WI38 (cell line): ENCODE measurements around the gene ICE2.
"Not testable (repeated sequence)": the region's sequence is repeated elsewhere in the genome, so short reads cannot be mapped to it uniquely, and the experiment has no call there.

ENCODE experiments used
- H3K4me3 ChIP-seq: 2 replicates; pipeline ENCODE4 v1.5.1; 2011; ENCODE audit warnings: low read depth, mild to moderate bottlenecking, control low read depth, low read length
- CTCF ChIP-seq: IDR thresholded peaks from 2 replicates; pipeline ENCODE4 v1.5.1; 2012; ENCODE audit warnings: low read depth, mild to moderate bottlenecking, control low read depth, low read length

ICE2 gene

GRCh38 chr15:60407415-60407805 lies 71.5 kb downstream of the ICE2 start:
- no peak overlapping the region for H3K4me3 ChIP-seq
- TF ChIP-seq CTCF, result no peak

GRCh38 chr15:60406513-60407414 lies 72.2 kb downstream of the ICE2 start:
- TF ChIP-seq CTCF, result no peak
- H3K4me3 ChIP-seq, result no peak overlapping the region

GRCh38 chr15:60405399-60405798 lies 73.5 kb downstream of the ICE2 start:
- H3K4me3 ChIP-seq, result no peak overlapping the region
- no peak for TF ChIP-seq CTCF

- not testable (repeated sequence) for H3K4me3 ChIP-seq
These were observed 74.6 kb downstream of the ICE2 start for GRCh38 chr15:60404351-60404750.

- no peak for TF ChIP-seq CTCF
- no peak overlapping the region for H3K4me3 ChIP-seq
These were observed 78.0 kb downstream of the ICE2 start for GRCh38 chr15:60400944-60401343.

- TF ChIP-seq CTCF, result no peak
- H3K4me3 ChIP-seq, result no peak overlapping the region
These were observed 79.0 kb downstream of the ICE2 start for GRCh38 chr15:60399931-60400330.

- H3K4me3 ChIP-seq, result peak overlapping the region; percentile 53
- TF ChIP-seq CTCF, result no peak
These were observed 79.6 kb downstream of the ICE2 start for GRCh38 chr15:60399246-60399915.
